NCI-H2107 treated with DMSO at 0.1 percent for 48 hours (cell line): ENCODE measurements around the gene UFSP2.
"Not testable (repeated sequence)": the region's sequence is repeated elsewhere in the genome, so short reads cannot be mapped to it uniquely, and the experiment has no call there.

Experiments
- DNase-seq: peaks from one replicate; lab custom pipeline; 2025; ENCODE audit not compliant: unreplicated experiment; lab: John Stamatoyannopoulos, UW

Gene UFSP2

GRCh38 chr4:185384930-185385331 is 40.8 kb downstream of the UFSP2 start:
- no peak for DNase-seq

GRCh38 chr4:185384061-185384460 is 41.7 kb downstream of the UFSP2 start:
- DNase-seq, result no peak

- DNase-seq, result no peak
Observed at GRCh38 chr4:185383451-185383850, 42.3 kb downstream of the UFSP2 start.

GRCh38 chr4:185382754-185383153 is 43.0 kb downstream of the UFSP2 start:
- DNase-seq, result no peak

- no peak for DNase-seq
Observed at GRCh38 chr4:185381288-185382196, 44.2 kb downstream of the UFSP2 start.

GRCh38 chr4:185380320-185380719 is 45.4 kb downstream of the UFSP2 start:
- no peak for DNase-seq

GRCh38 chr4:185379326-185380295 is 46.2 kb downstream of the UFSP2 start:
- no peak for DNase-seq

- DNase-seq, result no peak
Observed at GRCh38 chr4:185378264-185378663, 47.5 kb downstream of the UFSP2 start.

- DNase-seq, result no peak
Observed at GRCh38 chr4:185374573-185374972, 51.2 kb downstream of the UFSP2 start.

- DNase-seq, result no peak
Observed at GRCh38 chr4:185374027-185374426, 51.7 kb downstream of the UFSP2 start.

- no peak for DNase-seq
Observed at GRCh38 chr4:185371702-185372101, 54.1 kb downstream of the UFSP2 start.

GRCh38 chr4:185370268-185370949 is 55.4 kb downstream of the UFSP2 start:
- no peak for DNase-seq

GRCh38 chr4:185369731-185370130 is 56.0 kb downstream of the UFSP2 start:
- no peak for DNase-seq

- DNase-seq, result no peak
Observed at GRCh38 chr4:185364886-185365285, 60.9 kb downstream of the UFSP2 start.

GRCh38 chr4:185363251-185363650 is 62.5 kb downstream of the UFSP2 start:
- DNase-seq, result no peak

- not testable (repeated sequence) for DNase-seq
Observed at GRCh38 chr4:185362570-185362969, 63.2 kb downstream of the UFSP2 start.

- DNase-seq, result no peak
Observed at GRCh38 chr4:185361872-185362271, 63.9 kb downstream of the UFSP2 start.

GRCh38 chr4:185359767-185360446 is 65.9 kb downstream of the UFSP2 start:
- DNase-seq, result no peak

- DNase-seq, result no peak
Observed at GRCh38 chr4:185358959-185359358, 66.8 kb downstream of the UFSP2 start.

GRCh38 chr4:185358514-185358913 is 67.2 kb downstream of the UFSP2 start:
- no peak for DNase-seq
